Lung microvascular endothelial cell (primary cell): ENCODE measurements around the gene CIPC. TPM values are rescaled to one million over a fixed set of nuclear protein-coding genes. Genes with fewer than 3 reads are reported as not detected.
A peak's percentile ranks its signal among the peaks of the same experiment; 100 is the strongest.

Experiments used
- DNase-seq, 2 donors: peaks; one replicate each; pipeline versions ENCODE4 v3.0.0 to v3.0.0-alpha.2; 2010; ENCODE audit warnings: low read depth in 2 of 2
- total RNA-seq: library from RNA; depleted of rRNA; stranded (reverse); fragments of >200 nt; gene quantifications from 2 replicates; pipeline ENCODE4 v1.2.1, GENCODE V29; 2014

CIPC gene
- total RNA-seq, 1 donor from 2014 or later: 9.5 TPM

DNA sequence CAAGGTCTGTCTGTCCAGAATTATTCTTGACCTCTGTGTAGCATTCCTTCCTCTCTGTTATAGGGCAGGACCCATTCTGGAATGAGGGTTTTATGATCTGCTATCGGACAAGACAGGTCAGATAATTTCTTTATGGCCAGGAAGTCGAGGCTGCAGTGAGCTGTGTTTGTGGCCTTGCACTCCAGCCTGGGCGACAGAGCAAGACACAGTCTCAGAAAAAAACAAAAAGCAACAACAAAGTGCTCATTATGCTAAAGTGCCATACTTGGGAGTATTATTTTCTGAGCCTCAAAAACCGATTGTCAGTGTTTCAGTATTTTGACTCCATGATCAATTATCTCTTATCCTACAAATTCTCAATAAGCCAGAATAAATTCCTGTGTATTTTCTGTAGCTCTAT is 4.1 kb downstream of the CIPC start:
- no peak for DNase-seq

DNA sequence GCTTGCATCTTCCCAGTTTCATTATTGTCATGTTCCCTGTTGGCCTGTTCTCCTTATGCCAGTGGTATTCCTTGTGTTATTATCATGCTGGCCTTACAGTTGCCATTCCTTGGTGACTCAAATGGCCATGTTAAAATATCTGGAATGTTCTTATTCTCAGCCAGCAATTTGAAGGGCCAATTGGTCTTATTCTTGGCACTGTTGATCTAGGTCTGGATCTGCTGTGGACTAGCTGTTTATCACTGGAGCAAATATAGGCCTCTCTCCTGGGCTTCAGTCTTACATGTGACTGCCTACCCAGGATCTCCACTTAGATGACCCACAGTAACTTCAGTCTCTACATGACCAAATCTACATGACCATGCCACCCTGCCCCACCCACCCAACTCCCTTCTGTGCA is 5.4 kb downstream of the CIPC start:
- no peak for DNase-seq

DNA sequence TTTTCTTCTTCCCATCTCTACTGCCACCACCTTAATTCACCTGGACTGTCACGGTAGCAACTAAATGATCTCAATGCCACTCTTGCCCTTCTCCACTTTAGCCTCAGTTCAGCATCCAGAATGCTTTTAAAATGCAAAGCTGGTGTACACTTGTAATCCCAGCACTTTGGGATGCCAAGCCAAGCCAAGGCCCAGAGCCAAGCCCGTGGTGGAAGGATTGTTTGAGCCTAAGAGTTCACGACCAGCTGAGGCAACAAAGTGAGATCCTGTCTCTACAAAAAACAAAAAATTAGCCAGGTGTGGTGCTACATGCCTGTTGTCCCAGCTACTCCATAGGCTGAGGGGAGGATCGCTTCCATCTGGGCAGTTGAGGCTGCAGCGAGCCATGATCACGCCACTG is 5.9 kb downstream of the CIPC start:
- DNase-seq: no peak

DNA sequence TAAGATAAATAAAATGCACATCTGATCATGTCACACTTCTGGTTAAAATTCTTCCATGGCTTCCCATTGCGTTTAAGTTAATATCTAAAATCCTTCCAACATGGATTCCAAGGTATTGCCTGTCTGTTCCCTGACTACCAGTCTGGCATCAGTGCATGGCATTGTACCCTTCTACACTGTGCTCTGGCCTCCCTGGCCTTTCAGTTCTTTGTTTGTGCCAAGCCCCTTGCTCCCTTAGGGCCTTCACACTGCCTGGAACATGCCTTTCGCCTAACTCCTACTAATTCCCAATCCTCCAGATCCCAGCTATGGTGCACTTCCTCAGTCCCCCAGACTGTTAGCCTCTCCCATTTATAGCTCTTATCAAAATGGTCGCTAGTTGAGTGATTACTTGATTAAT is 6.3 kb downstream of the CIPC start:
- DNase-seq: no peak

DNA sequence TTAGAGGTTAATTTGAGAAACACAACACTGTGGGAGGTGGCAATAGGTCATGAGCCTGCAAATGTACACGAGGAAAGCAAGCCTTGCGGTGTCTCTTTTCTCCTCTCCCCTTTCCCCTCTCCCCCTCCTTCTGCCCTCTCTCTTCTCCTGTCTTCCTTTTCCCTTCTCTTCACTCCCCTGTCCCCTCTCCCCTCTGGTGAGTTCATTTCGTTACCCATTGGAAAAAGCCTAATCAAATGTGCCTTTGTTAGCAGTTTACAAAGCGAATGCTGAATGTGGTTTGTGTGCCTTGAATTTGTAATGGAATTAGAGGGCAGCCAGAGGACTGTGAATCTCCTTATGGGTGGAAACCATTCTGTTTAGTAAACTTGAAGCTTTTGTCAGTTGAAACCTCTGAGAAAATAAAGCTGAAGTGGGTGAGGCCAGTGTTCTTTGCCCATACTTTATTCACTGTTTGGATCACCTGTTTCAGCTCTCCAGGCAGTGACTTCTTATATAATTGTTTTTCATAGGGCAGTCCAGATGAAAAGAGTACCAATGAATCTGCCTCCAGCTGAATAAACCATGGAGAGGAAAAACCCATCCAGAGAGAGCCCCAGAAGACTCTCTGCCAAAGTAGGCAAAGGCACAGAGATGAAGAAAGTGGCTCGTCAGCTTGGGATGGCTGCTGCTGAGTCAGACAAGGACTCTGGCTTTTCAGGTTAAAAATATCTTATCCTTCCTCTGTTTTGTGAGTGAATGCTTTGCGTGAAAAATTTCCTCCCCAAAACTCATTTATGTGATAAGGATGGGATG is 7.3 kb downstream of the CIPC start:
- DNase-seq: no peak

DNA sequence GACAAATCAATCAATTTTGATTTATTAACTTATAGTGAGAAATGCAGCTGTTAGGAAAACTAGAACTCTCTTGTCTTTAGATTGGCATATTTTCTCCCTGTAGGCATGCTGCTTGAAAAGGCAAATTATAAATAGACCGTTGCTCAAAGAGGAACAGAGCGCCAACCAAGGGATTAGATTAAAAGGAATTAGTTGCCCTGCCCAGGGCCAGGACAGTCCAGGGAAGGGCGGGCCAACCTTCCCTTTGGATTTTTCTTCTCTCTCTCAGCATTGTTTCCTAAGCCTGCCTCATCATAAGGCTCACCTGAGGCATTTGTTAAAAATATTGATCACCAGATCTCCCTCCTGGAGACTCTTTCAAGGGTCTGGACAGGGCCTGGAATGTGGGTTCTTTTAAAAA is 8.6 kb downstream of the CIPC start:
- no peak for DNase-seq

DNA sequence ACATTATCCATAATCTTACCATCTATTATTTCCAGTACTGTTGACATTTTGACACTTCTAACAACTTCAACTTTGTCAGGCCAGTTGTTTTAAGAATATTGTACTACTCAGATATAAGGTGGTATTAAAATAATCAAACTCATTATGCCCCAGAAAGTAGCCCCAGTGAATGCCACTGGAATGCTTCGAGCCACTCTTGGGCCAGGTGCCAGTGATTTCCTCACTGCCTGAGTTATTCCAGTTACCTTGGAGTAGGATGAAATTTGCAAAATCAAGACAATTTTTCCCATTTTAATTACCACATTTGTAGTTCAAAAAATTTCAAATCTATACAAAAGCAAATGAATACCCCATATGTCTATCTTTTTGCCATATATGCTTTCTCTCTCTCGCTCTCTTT is 9.2 kb downstream of the CIPC start:
- DNase-seq: no peak

DNA sequence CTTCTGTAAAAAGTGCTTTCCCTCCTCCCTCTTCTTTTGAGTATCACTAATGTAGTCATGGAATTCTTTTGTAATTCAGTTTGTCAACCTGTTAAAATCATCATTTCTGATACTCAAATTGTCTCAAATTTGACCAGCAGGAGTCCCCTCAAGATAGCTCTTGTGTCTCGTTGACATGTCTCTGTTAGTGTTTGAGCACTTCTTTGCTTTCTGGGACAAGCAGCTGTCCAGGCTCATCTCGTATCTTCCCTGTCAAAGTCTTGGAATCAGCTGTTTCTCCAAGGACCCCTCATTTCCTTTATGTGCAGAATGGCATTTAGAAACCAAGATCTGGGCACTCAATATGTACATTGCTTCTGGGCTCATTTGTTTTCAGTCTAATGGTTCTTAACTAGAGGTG is 10.7 kb downstream of the CIPC start:
- no peak for DNase-seq

DNA sequence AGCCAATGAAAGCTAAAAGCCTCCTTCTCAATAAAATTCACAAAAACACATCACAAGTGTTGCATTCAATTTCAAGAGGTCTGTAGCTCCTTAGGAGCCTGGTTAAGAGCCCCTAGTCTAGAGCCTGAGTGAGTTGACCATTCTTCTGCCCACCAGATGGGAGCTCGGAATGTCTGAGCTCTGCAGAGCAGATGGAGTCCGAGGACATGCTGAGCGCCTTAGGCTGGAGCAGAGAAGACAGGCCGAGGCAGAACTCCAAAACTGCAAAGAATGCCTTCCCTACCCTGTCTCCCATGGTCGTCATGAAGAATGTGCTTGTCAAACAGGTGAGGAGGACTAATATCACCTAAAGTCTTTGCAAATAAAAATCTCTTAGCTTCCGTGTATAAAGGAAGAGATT is 11.6 kb downstream of the CIPC start:
- DNase-seq: no peak

DNA sequence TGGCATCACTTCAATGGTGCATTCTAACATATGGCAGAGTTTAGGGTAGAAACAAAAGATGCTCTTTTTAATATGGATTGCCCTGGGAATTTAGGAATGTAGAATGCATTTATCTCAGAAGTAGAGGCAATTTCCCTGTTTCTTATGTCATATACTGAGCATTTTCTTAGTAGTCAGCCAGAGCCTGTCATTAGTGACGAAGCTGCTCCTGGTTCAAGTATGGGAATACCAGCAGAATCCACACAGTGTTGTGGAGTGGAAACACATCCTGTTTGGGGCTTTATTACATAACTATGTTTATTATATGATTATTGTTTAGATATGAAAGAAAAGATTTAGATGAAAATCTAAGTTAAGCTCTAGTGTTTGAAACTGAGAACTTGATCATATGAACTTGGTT is 12.2 kb downstream of the CIPC start:
- no peak for DNase-seq

DNA sequence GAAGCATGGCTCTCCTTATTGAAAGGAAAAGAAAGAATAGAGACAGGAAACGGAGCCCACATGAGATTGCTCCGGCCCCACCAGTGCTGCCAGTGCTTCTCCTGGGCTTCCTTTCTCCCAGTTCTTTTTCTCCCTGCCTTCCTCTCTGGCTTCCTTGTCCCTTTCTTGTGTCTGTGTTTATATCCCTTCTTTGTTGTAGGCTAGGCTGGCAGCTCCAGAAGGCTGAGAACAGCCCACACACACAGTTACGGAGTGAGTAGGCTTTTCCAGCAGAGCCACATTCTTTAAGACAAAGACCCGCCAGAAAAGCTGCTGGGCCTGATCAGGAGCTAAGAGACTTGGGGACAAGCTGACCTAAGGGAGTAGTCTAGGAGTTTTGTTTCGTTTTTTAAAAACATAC is 13.0 kb downstream of the CIPC start:
- peak in 1 of 2 donors; percentile 23 for DNase-seq

DNA sequence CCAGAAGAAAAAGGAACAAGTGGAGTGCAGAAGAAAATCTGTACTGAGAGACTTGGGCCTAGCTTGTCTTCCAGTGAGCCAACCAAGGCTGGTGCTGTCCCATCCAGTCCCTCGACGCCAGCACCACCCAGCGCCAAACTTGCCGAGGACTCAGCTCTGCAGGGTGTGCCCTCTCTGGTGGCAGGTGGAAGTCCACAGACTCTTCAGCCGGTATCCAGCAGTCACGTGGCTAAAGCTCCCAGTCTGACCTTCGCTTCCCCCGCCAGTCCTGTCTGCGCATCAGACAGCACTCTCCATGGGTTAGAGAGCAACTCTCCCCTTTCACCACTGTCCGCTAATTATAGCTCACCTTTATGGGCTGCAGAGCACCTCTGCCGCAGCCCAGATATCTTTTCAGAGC is 15.6 kb downstream of the CIPC start:
- no peak for DNase-seq

DNA sequence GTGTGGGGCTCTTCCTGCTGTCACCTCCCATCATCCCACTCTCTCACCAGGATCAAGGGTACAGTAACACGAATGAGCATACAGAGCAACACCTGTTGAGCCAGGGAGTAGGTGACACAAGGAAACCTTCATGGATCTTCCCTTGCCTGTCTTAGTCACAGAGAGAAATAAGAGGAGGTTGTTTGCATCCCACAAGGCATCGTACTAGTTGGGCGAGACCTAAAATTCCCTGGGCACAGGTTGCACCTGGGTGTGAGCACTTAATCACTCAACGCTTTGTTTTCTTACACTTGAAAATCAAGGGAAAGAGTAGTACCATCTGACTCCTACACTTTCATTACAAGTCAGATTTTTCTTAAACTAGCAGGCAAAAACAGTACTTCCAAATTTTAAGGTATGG is 16.6 kb downstream of the CIPC start:
- DNase-seq: no peak

DNA sequence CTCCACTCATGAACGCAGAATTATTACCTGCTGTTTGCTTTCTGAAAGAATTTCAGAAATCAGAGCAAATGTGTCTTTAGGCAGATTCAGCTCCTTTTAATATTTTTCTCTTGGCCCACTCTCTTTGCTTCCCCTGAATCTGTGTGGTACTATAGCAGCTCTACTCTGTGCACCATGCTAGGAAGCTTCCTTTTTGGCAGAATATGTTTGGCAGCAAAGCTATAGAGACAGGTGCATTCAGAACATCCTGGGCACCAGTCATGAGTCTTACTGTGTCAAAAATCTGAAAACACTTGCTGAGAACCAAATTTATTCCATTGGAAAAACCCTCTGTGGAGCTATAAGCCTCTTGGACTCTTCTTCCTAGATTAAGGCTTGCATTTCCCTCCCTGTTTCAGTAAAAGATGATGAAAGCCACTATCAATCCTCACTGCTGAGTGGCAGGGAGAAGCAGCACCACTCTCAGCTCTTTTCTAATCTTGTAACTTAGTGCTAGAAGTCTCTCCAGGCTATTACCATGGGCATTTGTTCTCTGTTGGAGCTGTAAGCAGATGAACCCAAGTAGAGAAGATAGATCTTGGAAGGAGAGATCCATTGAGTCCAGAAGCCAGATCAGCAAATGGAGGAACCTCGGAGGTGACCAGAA is 18.2 kb downstream of the CIPC start:
- DNase-seq: no peak

DNA sequence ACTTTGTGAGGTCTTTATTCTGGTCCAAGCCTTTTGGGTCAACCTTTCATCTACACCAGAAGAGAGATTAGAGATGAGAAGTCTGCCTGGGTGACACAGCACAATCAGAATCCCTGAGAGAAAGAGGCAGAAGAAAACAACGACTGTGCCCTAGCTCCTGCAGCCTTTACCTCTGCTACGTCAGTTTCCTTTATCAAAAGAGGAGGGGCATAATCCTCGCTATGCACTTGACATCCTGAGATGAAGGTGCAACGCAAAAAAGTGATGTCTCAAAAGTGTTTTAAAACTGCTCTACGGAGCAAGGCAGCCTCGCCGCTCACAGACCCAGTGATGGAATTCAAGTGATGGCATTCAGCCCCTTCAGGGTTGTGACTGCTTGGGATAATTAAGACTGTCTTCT is 21.8 kb downstream of the CIPC start:
- DNase-seq: no peak

DNA sequence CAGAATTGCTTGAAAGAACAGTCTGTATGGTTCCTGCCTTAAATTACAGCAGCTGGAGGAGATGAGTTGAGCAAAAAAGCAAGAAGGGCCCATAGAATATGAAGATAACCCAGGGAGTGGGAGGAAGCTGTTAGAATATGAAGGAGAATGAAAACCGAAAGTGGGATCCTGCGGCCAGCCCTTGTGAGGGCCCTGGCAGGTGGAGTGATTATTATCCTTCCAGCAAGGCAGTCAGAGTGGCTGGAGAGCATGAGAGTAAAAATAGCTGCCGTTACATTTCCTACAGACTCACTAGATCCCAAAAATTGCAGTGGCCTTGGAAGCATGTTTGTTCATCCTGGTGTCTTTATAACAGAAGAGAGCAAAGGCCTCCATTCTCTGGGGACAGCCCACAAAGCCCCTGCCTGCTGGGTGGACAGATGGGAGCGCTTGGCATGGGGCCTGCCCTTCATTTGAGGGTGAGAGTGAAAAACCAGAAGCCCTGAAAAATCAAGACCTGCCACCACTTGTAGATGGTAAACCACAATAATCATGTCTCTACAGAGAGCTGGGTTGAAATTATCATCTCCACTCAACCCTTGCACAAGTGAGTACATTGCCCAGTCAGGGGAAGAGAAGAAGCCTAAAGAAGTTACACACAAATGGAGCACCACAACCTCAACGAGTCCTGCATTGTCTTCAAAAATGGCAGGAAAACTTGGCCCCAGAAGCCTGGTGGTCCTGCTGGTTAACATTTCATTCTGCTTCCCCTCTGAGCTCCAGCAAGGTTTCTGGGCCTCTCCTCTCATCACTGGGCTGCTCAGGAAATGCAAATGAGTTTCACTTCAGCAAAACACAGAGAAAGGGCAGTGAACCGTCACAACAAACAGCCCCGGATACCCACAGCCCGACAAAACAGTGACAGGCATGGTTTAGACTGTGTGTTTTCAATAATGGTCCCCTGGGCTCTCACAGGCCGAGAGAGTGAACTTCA is 23.0 kb downstream of the CIPC start:
- DNase-seq: no peak

DNA sequence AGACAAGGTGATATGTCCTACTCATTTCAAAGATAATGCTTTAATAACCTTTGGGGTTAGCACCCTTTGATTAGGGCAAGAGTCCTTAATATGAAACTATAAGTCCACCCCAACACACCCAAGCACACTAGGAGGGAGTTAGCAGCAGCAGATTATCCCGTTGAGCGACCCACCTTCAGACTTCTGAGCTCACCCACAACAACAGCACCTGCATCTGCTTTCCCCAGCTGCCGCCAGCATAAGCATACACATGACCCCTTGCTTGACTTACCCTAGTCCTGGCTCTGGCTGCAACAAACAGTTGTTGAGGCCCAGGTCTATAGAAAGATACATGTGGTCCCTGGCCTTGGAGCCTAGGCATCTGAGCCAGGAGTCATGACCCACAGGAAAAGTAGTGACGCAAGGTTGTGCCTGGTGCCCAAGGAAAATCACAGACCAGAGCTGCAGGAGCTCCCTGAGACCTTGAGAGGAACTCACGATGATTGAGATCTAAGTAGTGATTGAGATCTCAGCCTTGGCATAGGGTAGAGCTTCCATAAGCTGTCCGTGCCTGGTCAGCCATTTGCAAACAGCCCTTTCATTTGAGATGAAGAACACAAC is 24.6 kb downstream of the CIPC start:
- DNase-seq: no peak

DNA sequence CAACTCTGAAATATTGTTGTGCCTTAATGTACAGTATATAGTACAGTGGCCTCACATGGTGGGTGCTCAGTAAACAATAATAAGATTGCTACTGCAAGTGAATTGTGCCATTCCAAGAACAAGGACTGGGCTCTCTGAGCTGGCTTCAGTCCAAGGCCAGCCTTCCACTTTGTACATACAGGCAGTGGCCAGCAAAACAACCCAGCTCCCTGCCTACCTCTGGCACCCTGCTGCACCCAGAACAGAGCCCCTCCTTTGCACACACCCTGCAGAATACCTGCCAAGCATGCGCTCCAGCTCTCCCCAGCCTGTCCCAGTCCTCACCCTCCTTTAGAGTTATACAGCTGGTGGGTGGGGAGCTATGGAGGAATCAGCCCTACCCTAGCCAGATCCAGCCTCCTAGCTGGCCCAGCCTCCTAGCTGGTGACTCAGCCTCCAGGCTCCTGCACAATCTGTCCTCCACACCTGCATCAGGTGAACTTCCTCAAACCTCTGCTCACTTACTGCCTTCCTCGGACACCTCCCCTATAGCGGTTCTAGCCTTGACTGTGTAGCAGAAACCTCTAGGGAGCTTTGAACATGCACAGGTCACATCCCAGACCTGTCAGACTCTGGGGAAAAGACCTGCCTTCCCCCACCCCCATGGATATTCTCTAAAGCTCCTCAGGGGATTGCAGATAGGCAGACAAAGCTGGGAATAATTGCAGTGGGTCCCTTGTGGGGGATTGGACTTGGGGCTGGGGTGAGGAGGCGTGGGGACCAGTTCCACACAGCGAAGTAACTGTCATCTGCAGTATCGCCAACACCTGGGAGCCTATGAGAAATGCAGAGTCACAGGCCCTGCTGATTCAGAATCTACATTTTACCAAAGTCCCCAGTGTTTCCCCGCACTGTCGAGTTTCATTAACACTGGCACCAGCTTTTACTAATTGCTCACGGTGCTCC is 25.6 kb downstream of the CIPC start:
- DNase-seq: no peak

DNA sequence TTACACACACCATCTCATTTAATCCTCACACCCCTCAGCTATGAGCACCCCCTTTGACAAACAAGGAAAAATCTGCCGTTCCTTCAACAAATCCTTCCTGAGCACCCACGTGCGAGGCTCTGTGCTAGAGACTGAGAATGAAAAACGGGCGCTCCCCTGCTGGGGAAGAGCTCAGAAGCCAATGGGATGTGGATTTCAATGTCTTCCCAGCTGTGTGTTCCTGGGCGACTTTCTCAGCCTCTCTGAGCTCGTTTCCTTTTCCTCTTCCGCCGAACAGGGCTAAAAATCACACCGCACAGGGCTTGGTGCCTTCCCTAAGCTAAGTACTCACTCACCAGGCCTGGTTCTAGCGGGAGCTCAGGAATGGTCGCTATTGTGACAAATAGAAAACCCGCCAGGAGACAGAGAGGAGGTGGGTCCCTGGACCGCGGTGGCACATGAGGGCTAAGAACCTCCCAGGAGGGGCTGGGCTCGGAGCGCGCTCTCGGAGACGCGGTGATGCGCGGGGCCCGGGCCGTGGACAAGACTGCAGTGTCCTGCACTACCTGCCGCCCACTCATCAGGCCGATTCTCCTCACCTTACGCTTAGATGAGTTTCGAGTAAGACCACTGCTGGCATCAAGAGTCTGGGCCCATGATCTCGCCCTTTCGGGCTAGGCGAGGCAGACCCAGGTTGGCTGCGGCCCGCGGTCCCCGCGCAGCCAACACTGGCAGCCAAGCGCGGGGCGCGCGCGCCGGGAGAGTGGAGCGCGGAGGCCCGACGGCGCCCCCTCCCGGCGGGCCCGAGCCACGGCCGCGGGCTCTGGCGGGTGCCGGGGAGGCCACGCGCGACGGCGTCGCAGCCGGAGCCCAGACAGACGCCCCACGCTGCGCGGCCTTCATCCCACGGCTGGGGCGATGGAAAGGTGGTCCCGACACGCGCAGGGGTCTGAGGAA is 26.6 kb downstream of the CIPC start:
- peak; percentile 55 to 62 for DNase-seq
